HG03442 (cell line): ENCODE measurements around the gene PTP4A1.
A peak's percentile ranks its signal among the peaks of the same experiment; 100 is the strongest.
"Not testable (repeated sequence)": the region's sequence is repeated elsewhere in the genome, so short reads cannot be mapped to it uniquely, and the experiment has no call there.

Experiments used
- ATAC-seq: cut with Tn5 transposase; IDR thresholded peaks from one replicate; pipeline ENCODE4 v1.9.1; 2021; ENCODE audit warnings: mild to moderate bottlenecking, moderate library complexity; ENCODE audit not compliant: unreplicated experiment

Gene PTP4A1

DNA sequence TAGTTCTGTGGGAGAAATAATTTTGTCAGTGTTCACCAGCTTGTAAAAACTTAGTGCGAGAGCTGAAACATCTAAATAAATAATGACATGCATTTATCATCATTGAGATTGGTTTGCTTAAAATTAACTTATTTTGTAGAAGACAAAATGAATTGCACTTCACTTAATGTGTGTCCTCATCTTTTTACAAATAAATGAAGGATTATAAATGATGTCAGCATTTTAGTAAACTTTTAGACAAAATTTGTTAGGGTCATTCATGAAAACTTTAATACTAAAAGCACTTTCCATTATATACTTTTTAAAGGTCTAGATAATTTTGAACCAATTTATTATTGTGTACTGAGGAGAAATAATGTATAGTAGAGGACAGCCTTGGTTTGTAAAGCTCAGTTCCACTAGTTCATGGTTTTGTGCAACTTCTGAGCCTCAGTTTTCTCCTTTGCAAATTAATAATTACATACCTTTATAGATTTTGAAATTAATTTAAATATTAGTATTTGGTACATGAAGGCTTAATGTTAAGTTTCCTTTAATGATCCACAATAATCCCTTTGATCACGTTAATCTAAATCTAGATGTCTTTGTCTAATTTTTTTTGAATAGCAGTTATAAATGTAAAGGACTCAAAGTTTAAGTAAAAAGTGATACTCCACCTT, 9.2 kb downstream of the PTP4A1 start:
- no peak for ATAC-seq

DNA sequence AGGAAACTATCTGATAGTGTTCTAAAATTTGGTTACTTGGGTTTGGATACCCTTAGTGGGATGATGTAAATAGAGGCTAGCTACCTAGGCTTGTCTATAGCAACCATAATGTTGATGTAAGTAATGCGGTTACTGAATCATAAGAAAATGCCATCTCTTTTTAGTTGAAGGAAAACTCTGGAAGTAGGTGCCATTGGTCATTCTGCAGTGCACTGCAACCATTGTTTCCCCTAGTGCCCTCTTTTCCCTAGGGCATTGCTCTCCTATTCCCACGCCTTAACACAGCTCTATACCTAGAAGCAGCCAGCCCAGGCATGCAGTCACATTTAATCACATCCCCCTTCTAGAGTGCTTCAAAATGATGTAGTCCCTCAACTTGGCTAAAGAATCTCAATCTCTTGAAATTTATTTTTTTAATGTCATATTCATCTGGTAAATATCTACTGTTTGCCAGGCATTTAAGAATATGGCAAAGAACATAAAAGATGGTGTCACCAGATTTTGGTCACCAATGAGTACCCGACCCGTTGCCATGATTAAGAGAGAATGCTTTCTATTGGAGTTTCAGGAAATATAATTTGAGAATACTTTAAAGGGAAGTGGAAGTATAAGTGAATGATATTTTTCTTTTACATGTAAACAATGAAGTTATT, 10.4 kb downstream of the PTP4A1 start:
- ATAC-seq: no peak

DNA sequence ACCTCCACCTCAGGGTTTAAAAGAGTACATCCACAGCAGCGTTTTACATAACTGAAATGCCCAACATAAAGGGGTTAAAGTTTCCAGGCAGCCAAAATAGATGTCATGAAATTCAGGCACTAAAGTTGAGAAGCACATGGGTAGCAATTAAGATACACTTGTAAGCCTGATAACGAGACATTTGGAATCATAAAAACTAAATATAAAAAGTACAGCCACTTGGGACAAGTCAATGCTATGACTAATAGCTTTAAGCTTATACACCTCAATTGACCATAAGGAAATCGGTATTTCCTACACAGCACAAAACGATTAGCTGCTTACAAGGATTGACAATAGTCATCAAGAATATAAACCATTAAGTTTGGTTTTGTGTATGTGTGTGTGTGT, 11.8 kb downstream of the PTP4A1 start:
- no peak for ATAC-seq

DNA sequence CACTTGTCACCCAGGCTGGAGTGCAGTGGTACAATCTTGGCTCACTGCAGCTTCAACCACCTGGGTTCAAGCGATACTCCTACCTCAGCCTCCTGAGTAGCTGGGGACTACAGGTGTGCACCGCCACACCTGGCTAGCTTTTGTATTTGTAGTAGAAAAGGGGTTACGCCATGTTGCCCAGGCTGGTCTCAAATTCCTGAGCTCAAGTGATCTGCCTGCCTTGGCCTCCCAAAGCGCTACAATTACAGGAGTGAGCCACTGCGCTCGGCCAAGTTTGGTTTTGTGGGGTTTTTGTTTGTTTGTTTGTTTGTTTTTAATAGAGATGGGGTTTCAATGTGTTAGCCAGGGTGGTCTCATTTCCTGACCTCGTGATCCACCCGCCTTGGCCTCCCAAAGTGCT, 12.3 kb downstream of the PTP4A1 start:
- ATAC-seq: no peak

DNA sequence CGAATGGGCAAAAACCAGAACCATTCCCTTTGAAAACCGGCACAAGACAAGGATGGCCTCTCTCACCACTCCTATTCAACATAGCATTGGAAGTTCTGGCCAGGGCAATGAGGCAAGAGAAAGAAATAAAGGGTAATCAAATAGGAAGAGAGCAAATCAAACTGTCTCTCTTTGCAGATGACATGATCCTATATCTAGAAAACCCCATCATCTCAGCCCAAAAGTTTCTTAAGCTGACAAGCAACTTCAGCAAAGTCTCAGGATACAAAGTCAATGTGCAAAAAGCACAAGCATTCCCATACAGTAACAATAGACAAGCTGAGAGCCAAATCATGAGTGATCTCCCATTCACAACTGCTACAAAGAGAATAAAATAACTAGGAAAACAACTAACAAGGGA, 13.4 kb downstream of the PTP4A1 start:
- not testable (repeated sequence) for ATAC-seq

DNA sequence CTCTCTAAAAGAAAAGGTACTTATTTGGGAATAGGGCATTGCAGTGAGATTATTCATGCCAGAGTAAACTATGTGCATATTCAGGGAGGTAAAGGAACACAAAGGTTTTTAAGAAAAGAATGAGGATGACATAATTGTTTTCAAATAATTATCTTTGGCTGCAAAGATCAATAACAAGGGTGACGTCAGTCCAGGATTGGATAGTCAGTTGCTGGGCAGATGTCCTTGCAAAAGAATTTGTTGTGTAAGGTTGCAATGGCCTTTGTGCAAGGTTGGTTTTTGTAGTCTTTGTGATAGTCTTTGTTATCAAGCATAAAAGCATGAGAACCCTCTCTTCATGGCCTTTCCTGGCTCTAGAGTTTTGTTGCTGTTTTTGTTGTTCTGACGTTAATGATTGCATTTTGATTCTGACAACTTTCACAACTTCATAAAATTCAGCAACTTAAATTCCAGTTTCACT, 17.7 kb downstream of the PTP4A1 start:
- ATAC-seq: no peak

DNA sequence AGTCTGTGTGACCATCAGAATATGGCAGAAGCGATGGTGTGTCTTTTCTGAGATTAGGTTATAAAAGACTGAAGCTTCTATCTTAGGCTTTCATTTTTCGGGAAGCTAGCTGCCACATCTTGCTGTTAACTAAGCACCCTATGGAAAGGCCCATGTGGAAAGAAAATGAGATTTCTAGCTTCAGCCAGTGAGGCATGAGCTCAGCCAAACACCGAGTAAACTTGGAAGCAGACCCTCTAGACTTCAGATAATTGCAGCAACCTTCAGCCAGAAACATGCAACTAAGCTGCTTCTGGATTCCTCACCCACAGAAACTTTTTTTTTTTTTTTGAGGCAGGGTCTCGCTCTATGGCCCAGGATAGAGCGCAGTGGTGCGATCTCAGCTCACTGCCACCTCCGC, 20.6 kb downstream of the PTP4A1 start:
- ATAC-seq: no peak

DNA sequence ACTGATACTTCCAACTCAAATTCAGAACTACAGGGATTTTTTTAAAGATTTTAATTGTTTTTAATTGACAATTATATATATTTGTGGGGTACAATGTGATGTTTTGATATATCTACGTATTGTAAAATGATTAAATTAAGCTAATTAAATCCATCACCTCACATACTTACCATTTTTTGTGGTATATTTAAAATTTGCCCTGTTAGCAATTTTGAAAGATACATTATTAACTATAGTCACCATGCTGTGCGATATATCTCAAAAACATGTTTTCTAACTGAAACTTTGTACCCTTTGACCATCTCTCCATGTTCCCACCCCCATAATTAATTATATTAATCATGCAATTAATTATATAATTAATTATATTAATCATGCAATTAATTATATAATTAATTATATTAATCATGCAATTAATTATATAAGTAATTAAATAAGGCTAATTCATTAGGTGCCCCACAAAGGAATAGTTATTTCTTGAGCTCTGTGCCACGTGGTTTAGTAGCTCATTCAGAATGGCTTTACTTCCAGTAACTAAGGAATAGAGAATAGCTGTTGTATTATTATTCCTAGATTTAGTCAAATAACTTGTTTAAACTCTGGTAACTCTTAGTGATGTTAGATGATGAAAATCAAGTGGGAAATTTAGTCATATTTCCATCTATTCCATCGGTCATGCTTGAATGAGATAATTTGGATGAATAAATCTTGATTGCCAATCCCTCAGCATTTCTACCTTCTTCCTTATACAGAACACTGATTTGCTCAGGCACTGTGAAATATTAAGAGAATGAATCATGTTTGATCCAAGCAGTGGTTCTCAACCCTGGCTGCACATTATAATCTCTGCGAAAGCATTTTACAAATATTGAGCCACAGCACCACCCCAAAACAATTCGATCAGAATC, 25.1 kb downstream of the PTP4A1 start:
- ATAC-seq: no peak

DNA sequence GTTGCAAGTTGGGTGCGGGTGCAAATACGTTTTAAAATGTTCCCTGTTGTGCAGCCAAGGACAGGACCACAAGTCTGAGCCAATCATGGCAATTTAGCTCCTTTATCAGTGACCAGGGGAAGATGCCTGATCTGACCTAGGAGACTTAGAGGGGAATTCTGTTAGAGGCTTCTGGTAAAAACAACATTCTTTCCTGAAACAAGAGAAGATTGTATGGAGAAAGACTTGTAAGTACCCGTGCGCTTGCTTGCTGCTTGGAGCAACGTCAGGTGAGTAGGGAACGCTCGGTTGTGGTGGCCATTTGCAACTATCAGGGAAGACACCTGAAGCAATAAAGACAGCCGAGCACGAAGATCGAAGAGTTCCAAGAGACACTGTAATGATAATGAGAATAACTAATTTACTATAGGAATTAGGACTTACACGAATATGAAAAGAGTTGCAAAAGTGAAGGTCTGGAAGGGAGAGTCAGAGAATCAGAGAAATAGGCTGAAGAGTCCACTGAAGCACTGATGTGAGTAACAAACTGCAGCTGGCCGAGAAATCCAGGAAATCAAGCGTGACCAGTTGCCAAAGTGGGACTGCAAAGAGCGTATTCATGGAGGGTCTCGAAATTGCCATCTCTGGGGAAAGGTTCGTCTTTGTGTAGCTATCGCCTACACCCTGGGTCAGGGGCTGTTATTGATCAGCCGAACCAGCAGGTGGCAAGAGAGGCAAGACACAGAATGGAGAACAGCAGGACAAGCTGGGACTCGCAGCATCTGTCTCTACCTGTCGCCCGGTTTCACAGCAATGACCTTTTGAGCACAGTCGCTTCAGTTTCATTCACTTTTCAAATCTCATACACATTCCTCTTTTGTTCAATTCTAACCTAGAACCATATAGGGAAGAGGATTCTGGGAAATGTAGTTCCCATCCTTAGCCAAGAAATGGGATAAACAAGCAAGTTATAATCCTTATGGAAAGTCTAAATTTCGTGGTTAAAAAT, 26.1 kb downstream of the PTP4A1 start:
- peak; percentile 100 for ATAC-seq

DNA sequence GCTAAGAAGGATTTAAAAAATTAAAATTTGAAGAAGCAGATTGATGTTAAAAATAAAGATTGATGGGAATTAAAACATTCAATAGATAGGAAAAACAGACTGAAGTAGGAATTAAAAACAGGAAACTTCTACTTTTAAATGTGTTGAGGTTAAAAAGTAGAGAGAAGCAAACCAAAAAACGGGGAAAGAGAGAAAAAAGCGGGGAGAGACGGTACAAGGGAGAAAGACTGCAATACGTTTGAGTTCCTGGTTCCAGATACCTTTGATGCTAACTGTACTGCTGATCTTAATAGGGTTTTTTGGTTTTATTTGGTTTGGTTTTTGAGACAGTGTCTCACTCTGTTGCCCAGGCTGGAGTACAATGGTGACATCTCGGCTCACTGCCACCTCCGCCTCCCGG, 27.0 kb downstream of the PTP4A1 start:
- no peak for ATAC-seq

DNA sequence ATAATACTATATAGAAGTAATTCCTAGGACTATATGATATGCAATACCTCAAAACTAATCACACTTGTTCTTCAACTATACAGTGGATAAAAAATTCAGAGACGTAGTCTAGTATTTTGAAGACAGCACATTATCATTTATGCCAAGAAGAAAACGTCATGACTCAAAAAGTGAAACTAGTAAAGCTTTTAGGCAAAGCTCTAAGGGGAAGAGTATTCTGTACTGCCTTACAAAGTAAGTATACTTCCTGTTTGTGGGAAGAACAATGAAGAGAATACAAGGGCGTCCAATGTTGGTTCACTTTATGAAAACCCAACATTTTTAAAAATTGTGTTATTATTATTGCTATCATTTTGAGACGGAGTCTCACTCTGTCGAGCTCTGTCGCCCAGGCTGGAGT, 27.9 kb downstream of the PTP4A1 start:
- no peak for ATAC-seq

DNA sequence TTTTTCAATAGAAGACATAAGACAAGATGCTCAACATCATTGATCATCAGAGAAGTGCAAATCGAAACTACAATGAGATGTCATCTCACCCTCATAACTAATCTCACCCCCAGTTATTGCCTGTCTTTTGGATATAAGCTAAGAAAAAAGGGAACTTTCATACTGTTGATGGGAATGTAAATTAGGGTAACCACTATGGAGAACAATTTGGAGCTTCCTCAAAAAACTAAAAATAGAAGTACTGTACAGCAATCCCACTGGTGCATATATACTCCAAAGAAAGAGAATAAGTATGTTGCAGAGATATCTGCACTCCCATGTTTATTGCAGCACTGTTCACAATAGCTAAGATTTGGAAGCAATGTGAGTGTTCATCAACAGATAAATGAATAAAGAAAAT, 37.0 kb downstream of the PTP4A1 start:
- ATAC-seq: no peak

DNA sequence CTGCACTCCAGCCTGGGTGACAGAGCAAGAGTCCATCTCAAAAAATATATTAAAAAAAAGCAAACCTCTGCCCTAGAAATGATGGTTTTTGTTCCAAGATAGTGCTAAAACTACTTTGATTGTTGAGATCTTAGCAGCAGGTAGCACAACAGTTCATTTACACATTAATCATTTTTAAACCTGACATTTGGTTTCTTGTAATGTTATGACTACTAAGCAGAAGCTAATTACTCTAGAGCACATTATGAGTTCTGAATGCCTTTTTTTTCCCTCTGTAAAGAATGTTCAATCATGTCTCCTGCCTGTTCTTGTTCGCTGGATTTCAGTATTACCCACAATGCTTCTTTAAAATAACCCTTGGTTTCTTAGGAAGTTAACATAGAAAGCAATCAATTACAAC, 38.7 kb downstream of the PTP4A1 start:
- ATAC-seq: no peak

DNA sequence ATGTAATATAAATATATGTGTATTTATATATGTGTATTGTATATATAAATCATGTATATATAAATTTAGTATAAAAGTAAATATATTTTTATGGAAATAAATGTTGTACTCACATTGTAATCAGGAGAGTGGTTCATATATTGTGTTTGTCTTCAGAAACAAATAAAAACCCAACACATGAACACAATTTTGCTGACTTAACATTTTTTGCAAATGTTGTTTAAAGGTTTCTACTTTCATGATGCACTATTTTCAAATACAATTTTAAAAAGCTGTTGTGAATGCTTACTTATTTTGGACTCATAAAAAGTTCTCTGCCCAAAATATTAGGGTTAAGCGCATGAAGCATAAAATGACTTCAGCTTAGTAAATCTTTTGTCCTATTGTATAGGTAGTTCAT, 39.3 kb downstream of the PTP4A1 start:
- no peak for ATAC-seq

DNA sequence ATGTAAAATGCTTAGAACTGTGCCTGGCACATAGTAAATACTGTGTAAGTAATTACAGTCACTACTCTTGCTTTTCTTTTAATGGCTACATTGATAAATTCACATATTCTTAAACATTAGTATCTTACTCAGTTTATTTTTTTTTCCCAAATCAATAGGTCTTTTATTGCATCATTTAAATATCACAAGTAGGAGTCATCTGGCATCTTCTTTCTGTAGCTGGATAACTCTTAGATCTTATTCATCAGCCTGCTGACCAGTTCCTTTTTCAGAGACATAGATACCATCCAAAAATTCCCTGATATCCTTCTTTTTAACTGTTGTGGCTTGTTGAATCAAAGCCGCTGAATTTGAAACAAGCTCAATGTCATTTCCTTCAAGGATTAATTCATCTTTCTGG, 43.3 kb downstream of the PTP4A1 start:
- no peak for ATAC-seq
